Nephron progenitor cell (in vitro differentiated cells): ENCODE results near the gene UBAC2.

Experiments
- DNase-seq: peaks from one replicate; pipeline ENCODE4 v3.0.0; 2021
- H3K27ac Mint-ChIP-seq: 2 replicates; pipeline ENCODE4 v1.8.0; 2021; ENCODE audit warnings: mild to moderate bottlenecking, moderate library complexity, mixed read lengths
- H3K27me3 Mint-ChIP-seq: 2 replicates; pipeline ENCODE4 v1.8.0; 2021; ENCODE audit warnings: mild to moderate bottlenecking, low read depth, mixed read lengths; ENCODE audit not compliant: poor library complexity
- H3K36me3 Mint-ChIP-seq: 2 replicates; pipeline ENCODE4 v1.8.0; 2021; ENCODE audit warnings: low read depth, mixed read lengths
- H3K4me1 Mint-ChIP-seq: 2 replicates; pipeline ENCODE4 v1.8.0; 2021; ENCODE audit warnings: mixed read lengths
- H3K4me3 Mint-ChIP-seq: 2 replicates; pipeline ENCODE4 v1.8.0; 2021; ENCODE audit warnings: mild to moderate bottlenecking, moderate library complexity, mixed read lengths
- H3K9me3 Mint-ChIP-seq: 2 replicates; pipeline ENCODE4 v1.8.0; 2021; ENCODE audit warnings: mild to moderate bottlenecking, moderate library complexity, mixed read lengths
- TF ChIP-seq, protein P1 (sequence below): fragments of 200-600 bp; sonication (generic); IDR thresholded peaks from 2 replicates; pipeline ENCODE4 v1.5.0; 2021; ENCODE audit warnings: antibody characterized with exemption

The UBAC2 gene

DNA sequence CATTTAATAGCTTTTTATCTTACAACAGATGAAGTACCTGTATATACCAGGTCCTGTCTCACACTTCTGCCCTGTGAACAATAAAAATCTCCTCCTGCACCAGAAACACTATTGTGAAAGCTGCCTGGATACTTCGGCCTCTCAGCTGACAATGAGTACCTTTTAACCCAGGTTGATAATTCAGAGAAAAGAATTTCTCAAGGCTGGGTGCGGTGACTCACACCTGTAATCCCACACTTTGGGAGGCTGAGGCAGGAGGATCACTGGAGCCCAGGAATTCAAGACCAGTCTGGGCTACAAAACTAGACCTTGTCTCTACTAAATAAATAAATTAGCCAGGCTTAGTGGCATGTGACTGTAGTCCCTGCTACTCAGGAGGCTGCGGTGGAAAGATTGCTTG is 235.3 kb downstream of the UBAC2 start:
- peaks cover 22% of the 10 kb centered on the region for H3K4me1 Mint-ChIP-seq
- no peaks in the 10 kb centered on the region for H3K36me3 Mint-ChIP-seq
- H3K27me3 Mint-ChIP-seq: peaks cover 27% of the 10 kb centered on the region
- no peak overlapping the region for H3K4me3 Mint-ChIP-seq
- TF ChIP-seq, protein P1, sequence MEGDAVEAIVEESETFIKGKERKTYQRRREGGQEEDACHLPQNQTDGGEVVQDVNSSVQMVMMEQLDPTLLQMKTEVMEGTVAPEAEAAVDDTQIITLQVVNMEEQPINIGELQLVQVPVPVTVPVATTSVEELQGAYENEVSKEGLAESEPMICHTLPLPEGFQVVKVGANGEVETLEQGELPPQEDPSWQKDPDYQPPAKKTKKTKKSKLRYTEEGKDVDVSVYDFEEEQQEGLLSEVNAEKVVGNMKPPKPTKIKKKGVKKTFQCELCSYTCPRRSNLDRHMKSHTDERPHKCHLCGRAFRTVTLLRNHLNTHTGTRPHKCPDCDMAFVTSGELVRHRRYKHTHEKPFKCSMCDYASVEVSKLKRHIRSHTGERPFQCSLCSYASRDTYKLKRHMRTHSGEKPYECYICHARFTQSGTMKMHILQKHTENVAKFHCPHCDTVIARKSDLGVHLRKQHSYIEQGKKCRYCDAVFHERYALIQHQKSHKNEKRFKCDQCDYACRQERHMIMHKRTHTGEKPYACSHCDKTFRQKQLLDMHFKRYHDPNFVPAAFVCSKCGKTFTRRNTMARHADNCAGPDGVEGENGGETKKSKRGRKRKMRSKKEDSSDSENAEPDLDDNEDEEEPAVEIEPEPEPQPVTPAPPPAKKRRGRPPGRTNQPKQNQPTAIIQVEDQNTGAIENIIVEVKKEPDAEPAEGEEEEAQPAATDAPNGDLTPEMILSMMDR: no peak
- no peak for DNase-seq
- no peak overlapping the region for H3K27ac Mint-ChIP-seq
- H3K9me3 Mint-ChIP-seq: peaks cover 8% of the 10 kb centered on the region
